NT2/D1 (cell line): ENCODE results near the gene ATP8B4.

Experiments used
- SUZ12 ChIP-seq: IDR thresholded peaks from 2 replicates; pipeline ENCODE4 v1.6.1; 2011; ENCODE audit not compliant: insufficient read length, insufficient read depth; ENCODE audit errors: extremely low read depth
- YY1 ChIP-seq: IDR thresholded peaks from 2 replicates; pipeline ENCODE4 v1.6.1; 2011; ENCODE audit not compliant: insufficient read length, insufficient read depth
- ZNF274 ChIP-seq: IDR thresholded peaks from 2 replicates; pipeline ENCODE4 v1.6.1; 2011; ENCODE audit warnings: mild to moderate bottlenecking, low read depth, low read length

GRCh38 chr15:49987896-49988295 is 131.1 kb downstream of the ATP8B4 start:
- TF ChIP-seq YY1, result no peak
- no peak for TF ChIP-seq ZNF274
- no peak for TF ChIP-seq SUZ12
